ENCODE measurements around the gene MRPS9. TPM values are rescaled to one million over a fixed set of nuclear protein-coding genes. Genes with fewer than 3 reads are reported as not detected.

Gene MRPS9
- polyA plus RNA-seq, 4 donors: 30.7 to 59.6 (median 54.4) TPM

GRCh38 chr2:105076121-105076520, 38.3 kb downstream of the MRPS9 start:
- DNase-seq (ENCODE audit: low read depth in 4 of 4, low spot score in 3 of 4): no peak

GRCh38 chr2:105078906-105079495, 41.1 kb downstream of the MRPS9 start:
- no peak for DNase-seq (ENCODE audit: low read depth in 4 of 4, low spot score in 3 of 4)

- no peak for DNase-seq (ENCODE audit: low read depth in 4 of 4, low spot score in 3 of 4)
Observed at GRCh38 chr2:105080461-105080860, 42.6 kb downstream of the MRPS9 start.

GRCh38 chr2:105081006-105081601, 43.2 kb downstream of the MRPS9 start:
- no peak for DNase-seq (ENCODE audit: low read depth in 4 of 4, low spot score in 3 of 4)

GRCh38 chr2:105082107-105082506, 44.2 kb downstream of the MRPS9 start:
- no peak for DNase-seq (ENCODE audit: low read depth in 4 of 4, low spot score in 3 of 4)

- no peak for DNase-seq (ENCODE audit: low read depth in 4 of 4, low spot score in 3 of 4)
Observed at GRCh38 chr2:105085525-105085924, 47.7 kb downstream of the MRPS9 start.

GRCh38 chr2:105087273-105087672, 49.4 kb downstream of the MRPS9 start:
- DNase-seq (ENCODE audit: low read depth in 4 of 4, low spot score in 3 of 4): no peak

- DNase-seq (ENCODE audit: low read depth in 4 of 4, low spot score in 3 of 4): no peak
Observed at GRCh38 chr2:105090091-105090490, 52.2 kb downstream of the MRPS9 start.

GRCh38 chr2:105092797-105093196, 54.9 kb downstream of the MRPS9 start:
- DNase-seq (ENCODE audit: low read depth in 4 of 4, low spot score in 3 of 4): no peak

- no peak for DNase-seq (ENCODE audit: low read depth in 4 of 4, low spot score in 3 of 4)
Observed at GRCh38 chr2:105099153-105099552, 61.3 kb downstream of the MRPS9 start.

GRCh38 chr2:105100046-105100840, 62.4 kb downstream of the MRPS9 start:
- DNase-seq (ENCODE audit: low read depth in 4 of 4, low spot score in 3 of 4): no peak

- DNase-seq (ENCODE audit: low read depth in 4 of 4, low spot score in 3 of 4): no peak
Observed at GRCh38 chr2:105102001-105102400, 64.1 kb downstream of the MRPS9 start.

GRCh38 chr2:105102963-105103421, 65.1 kb downstream of the MRPS9 start:
- no peak for DNase-seq (ENCODE audit: low read depth in 4 of 4, low spot score in 3 of 4)

GRCh38 chr2:105103481-105103880, 65.6 kb downstream of the MRPS9 start:
- no peak for DNase-seq (ENCODE audit: low read depth in 4 of 4, low spot score in 3 of 4)

GRCh38 chr2:105104208-105104731, 66.4 kb downstream of the MRPS9 start:
- no peak for DNase-seq (ENCODE audit: low read depth in 4 of 4, low spot score in 3 of 4)

GRCh38 chr2:105110295-105110829, 72.5 kb downstream of the MRPS9 start:
- DNase-seq (ENCODE audit: low read depth in 4 of 4, low spot score in 3 of 4): no peak

GRCh38 chr2:105111365-105112150, 73.7 kb downstream of the MRPS9 start:
- no peak for DNase-seq (ENCODE audit: low read depth in 4 of 4, low spot score in 3 of 4)

- no peak for DNase-seq (ENCODE audit: low read depth in 4 of 4, low spot score in 3 of 4)
Observed at GRCh38 chr2:105112345-105112744, 74.5 kb downstream of the MRPS9 start.

GRCh38 chr2:105113616-105114291, 75.9 kb downstream of the MRPS9 start:
- no peak for DNase-seq (ENCODE audit: low read depth in 4 of 4, low spot score in 3 of 4)

GRCh38 chr2:105114551-105114950, 76.7 kb downstream of the MRPS9 start:
- DNase-seq (ENCODE audit: low read depth in 4 of 4, low spot score in 3 of 4): peak in 3 of 4 donors; percentile 14 to 44 (median 35)

All from left renal pelvis (tissue), 4 donors.